KG1 (cell line): ENCODE data around the gene CAB39L.
"Not testable (repeated sequence)": the region's sequence is repeated elsewhere in the genome, so short reads cannot be mapped to it uniquely, and the experiment has no call there.

Source experiments
- DNase-seq: peaks from one replicate; lab custom pipeline; 2025; lab: John Stamatoyannopoulos, UW

CAB39L gene

GRCh38 chr13:49346460-49346859, 97.4 kb downstream of the CAB39L start:
- DNase-seq: no peak

- DNase-seq: no peak
Measured at GRCh38 chr13:49343731-49344130, 100.1 kb downstream of the CAB39L start.

- no peak for DNase-seq
Measured at GRCh38 chr13:49343255-49343654, 100.6 kb downstream of the CAB39L start.

GRCh38 chr13:49342454-49342853, 101.4 kb downstream of the CAB39L start:
- DNase-seq: no peak

- no peak for DNase-seq
Measured at GRCh38 chr13:49341941-49342340, 101.9 kb downstream of the CAB39L start.

- DNase-seq: no peak
Measured at GRCh38 chr13:49341517-49341916, 102.3 kb downstream of the CAB39L start.

GRCh38 chr13:49340161-49340560, 103.7 kb downstream of the CAB39L start:
- DNase-seq: no peak

- DNase-seq: no peak
Measured at GRCh38 chr13:49336655-49337054, 107.2 kb downstream of the CAB39L start.

- no peak for DNase-seq
Measured at GRCh38 chr13:49330546-49330864, 113.4 kb downstream of the CAB39L start.

- DNase-seq: no peak
Measured at GRCh38 chr13:49329831-49330545, 113.9 kb downstream of the CAB39L start.

GRCh38 chr13:49327145-49327544, 116.7 kb downstream of the CAB39L start:
- not testable (repeated sequence) for DNase-seq

- DNase-seq: no peak
Measured at GRCh38 chr13:49326222-49326917, 117.5 kb downstream of the CAB39L start.

- DNase-seq: no peak
Measured at GRCh38 chr13:49323344-49323743, 120.5 kb downstream of the CAB39L start.

- DNase-seq: no peak
Measured at GRCh38 chr13:49322702-49323101, 121.2 kb downstream of the CAB39L start.

GRCh38 chr13:49320975-49321374, 122.9 kb downstream of the CAB39L start:
- DNase-seq: no peak

GRCh38 chr13:49319951-49320350, 123.9 kb downstream of the CAB39L start:
- DNase-seq: no peak

GRCh38 chr13:49319551-49319950, 124.3 kb downstream of the CAB39L start:
- no peak for DNase-seq

- no peak for DNase-seq
Measured at GRCh38 chr13:49315756-49316482, 127.9 kb downstream of the CAB39L start.

- no peak for DNase-seq
Measured at GRCh38 chr13:49315036-49315565, 128.8 kb downstream of the CAB39L start.

GRCh38 chr13:49314344-49314882, 129.5 kb downstream of the CAB39L start:
- DNase-seq: no peak

GRCh38 chr13:49311816-49312215, 132.0 kb downstream of the CAB39L start:
- no peak for DNase-seq

GRCh38 chr13:49310251-49310650, 133.6 kb downstream of the CAB39L start:
- DNase-seq: no peak
